ENCODE measurements around the gene FITM1.

- no peak for TF ChIP-seq CTCF (IDR thresholded peaks at IDR 0.05)
- TF ChIP-seq POLR2AphosphoS5 (IDR thresholded peaks at IDR 0.05), result no peak
These were observed 955 bp upstream of the FITM1 start for GRCh38 chr14:24129410-24129998.
